Measurements from ENCODE around the gene GALR1.
A peak's percentile ranks its signal among the peaks of the same experiment; 100 is the strongest.
"Not testable (repeated sequence)": the region's sequence is repeated elsewhere in the genome, so short reads cannot be mapped to it uniquely, and the experiment has no call there.

Gene GALR1, protein sequence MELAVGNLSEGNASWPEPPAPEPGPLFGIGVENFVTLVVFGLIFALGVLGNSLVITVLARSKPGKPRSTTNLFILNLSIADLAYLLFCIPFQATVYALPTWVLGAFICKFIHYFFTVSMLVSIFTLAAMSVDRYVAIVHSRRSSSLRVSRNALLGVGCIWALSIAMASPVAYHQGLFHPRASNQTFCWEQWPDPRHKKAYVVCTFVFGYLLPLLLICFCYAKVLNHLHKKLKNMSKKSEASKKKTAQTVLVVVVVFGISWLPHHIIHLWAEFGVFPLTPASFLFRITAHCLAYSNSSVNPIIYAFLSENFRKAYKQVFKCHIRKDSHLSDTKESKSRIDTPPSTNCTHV

DNA sequence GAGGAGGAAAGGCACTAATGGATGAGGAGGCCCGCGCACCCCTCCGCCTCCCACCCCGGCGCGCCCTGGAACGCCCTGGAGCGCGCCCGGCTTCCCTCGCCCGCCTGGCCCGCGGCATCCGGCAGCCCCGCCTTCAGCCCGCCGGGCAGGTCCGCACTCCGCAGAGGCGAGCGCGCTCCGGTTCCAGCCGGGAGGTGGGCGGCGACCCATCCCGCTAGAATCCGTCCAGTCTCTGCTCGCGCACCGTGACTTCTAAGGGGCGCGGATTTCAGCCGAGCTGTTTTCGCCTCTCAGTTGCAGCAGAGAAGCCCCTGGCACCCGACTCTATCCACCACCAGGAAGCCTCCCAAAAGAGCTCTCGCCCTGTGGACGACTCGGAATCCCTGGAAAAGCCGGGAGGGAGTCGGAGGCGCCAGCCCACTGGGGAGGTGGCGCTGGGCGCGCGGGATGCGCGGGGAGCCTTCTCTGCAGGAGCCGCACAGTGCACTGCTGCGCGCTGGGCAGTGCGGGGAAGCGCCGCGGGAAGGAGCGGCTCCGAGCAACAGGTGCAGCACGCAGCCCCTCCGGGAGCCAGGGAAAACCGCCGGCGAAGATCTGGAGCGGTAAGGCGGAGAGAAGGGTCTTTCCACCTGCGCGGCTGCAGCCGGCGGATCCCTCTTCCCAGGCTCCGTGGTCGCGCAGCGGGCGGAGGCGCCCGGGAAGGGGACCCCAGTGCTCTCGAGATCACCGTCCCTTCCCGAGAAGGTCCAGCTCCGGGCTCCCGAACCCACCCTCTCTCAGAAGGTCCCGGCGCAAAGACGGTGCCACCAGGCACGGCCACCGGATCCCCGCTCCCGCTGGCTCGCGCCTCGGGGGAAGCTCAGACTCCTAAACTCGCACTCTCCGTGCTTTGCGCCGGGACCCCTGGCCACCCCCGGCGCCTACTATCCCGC is at the start of gene GALR1:
Gene GALR1 (plus strand): TSS at position 280 of the 932 bp plus-strand sequence. CDS start 701 bp downstream, outside the sequence.
- no peak for DNase-seq

DNA sequence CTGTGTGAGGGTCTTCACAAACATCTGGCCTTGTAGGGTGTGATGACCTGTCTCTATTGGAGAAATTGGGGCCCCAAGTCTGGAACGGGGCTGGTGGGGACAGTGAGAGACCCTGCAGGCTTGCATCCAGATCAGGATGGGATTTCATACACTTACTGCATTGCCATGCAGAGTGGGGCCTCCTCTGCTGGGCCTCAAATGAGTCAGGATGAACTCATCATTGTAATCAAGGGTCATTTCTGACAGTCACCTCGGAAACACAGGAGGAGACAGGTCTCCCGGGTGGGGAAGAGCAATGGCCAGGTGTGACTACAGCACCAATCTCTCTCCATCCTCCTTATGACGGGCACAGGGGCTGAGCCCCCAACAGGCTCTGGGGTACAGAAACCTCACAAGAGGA is 48.1 kb upstream of the GALR1 start:
- no peak for DNase-seq

DNA sequence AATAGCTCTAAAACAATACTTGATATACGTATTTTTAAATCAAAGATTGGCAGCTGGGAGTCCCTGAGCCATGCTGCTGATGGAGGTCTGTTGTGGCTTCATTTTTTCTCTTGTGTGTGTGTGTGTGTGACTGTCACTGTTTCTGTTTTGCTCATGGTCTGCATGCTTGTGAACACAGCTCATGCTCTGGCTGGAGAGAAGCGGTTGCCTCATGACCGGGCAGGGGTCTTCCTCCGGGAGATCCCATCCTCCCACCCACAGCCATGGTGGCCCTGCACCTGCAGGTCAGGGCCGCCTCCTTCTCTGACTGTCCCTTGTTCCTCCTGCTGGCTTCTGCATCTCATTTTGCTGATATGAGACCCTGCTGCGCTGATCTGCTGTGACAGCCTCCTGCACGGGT is 47.3 kb upstream of the GALR1 start:
- DNase-seq: no peak

DNA sequence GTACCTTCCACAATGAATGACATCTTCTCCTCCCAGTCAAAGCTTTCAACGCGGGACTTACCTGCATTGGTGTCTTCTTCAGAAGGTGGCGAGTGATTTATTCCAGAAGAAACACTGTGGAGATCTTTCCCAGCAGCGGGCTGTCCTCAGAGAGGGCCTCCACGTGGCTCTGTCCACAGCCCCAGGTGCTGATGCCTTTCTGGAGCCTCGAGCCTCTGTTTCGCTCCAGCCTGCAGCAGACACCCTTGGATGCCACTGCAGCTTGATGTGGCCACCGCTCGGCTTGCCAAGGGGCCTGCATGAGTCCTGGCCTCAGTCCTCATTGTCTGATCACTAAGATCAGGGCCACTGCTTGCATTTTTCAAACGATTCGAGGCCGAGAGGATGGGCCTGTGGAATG is 46.6 kb upstream of the GALR1 start:
- DNase-seq: no peak

DNA sequence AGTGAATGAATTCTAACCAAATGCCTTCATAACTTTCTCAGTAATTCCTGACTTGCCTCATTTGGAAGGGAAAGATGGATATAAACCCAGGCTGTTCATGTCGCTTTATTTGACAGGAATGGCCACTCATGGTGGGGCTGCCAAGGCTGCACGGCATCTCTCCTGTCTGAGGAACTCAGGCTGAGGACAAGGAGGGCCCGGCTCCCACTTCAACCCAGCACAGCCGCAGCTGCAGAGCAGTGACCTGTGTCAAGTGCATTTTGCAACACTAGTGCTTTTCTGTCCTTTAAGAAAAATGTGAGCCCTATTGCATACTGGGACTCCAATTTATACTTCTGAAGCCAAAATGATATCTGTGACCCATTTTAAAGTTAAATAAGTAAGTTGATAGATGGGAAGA is 45.8 kb upstream of the GALR1 start:
- no peak for DNase-seq

DNA sequence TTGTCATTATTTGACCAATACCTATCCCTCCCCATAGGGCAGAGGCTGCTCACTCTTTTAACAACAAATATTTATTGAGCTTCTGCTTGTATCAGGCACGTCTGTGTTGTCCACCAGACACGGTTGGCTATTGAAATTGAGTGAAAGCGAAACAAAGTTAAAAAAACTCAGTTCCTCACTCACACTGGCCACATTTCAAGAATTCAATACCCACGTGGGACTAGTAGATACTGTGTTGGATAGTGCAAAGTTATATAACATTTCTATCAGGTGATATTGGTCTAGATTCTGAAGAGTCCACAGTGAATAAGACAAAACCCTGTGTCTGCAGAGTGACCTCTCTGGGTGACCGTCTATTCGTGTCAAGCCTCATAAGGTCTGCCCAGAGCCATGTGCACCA is 43.9 kb upstream of the GALR1 start:
- no peak for DNase-seq

DNA sequence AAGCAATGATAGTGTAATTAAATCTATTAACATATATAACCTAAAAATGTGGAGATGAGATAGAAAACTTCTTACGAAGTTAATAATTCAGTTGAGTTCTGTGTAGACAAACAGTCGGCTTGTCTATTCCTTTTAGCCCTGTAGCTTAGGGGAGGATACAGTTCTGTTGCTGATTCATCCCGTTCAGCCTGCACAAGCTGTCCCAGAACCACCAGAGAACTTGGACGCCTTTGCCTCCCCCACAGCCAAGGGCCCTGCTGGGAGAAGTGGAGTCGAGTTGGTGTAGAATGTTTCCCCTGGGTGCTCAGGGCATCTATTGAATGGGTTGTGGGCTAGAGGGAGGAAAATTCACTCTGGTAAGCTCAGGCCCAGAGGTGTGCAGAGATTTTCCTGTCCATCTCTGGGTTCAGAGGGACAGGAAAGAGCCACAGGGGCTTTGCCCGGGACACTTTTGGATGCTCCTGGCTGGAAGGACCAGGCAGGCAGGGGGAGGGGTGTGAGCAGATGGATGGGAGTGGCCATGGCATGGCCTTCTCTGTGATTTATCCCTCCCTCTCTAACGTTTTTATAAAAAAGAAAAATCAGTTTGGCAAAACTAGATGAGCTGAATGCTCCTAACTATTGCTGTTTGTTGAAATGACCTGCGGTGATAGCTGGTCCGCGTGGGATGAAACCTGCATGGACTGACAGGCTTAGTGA is 42.8 kb upstream of the GALR1 start:
- DNase-seq: no peak

DNA sequence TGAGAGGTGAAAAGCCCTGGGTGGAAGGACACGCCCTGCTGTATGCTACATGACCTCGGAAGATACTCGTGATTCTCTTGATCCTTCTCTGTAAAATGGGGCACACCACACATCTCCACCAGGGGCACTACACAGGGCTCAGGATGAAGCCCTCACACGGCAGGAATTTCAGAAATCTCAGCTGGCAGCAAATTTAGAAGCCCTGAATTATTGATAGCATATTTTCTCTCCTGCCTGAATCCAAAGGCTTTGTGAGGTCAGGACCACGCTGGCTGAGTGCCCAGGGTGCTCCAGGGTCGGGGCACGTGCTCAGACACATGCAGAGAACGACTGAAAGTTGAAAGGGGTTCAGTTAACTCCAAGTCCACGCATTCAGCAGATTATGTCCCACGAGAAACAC is 42.1 kb upstream of the GALR1 start:
- DNase-seq: peak in 8 of 56 donors; percentile 9 to 54 (median 25)

DNA sequence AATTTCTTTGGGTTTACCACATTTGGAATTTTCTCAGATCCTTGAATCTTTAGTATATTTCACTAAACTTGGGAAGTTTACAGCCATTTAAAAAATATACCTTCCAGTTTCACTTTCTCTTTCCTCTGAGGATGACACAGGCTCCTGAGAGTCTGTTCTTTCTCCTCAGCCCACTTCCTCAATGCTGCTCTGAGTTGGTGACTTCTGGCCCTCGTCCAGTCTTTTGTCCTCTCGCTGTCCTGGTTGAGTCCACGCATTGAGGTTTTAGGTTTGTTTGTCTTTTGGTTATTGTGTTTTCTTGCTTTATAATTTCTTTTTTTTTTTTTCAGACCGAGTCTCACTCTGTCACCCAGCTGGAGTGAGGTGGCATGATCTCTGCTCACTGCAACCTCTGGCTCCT is 40.7 kb upstream of the GALR1 start:
- DNase-seq: peak in 6 of 56 donors; percentile 6 to 35 (median 28)

DNA sequence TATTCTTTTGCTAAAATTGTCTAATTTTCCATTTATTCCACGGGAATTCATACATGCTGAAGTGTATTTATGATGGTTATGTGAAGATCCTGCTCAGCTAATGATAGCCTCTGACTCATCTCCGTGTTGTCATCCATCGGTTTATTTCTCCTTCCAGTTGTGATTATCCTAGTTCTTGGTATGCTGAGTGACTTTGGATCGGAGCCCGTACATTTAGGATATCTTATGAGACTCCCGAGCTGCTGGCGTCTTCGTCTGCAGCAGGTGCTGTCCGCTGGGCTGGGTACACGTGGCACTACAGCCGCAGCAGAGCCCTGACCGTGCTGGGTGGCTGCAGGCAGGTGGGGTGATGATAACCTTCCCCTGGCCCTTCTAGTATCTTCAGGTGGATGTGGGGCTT is 40.1 kb upstream of the GALR1 start:
- no peak for DNase-seq

DNA sequence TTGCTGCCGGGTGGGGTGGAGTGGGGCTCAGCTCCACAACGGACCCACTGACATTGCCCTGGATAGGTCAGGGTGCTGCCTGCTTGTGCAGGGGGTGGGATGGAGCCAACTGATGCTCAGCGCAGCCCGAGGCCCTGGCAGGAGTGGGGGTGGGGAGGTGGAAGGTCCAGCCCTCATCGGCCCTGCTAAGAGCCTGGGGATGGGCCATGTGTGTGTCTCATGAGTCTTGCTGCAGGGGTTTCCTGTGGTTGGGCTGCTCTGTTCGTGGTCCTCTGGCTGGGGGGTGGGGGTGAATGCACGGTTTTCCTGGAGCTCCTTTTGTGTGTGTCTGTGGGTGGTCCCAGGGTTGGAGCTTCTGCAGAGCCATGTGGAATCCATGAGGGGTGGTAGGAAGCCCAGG is 39.4 kb upstream of the GALR1 start:
- DNase-seq: no peak

DNA sequence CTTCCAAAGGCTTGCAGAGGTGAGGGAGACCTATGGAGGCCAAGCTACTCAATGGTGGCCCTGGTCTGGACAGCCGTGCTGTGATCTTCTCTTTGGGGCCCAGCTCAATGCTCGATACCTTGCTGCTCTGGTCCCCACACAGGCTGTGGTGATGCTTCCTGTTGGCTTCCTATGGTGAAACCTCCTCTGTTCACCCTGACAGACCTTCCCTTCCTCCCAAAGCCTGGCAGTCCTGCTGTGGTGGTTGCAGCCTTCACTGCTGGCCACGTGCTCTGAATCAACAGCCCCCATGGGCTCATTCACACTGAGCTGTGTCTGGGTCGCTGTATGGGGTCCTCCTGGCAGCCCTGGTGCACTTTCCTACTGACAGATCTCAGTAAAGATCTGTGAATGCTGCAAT is 31.0 kb upstream of the GALR1 start:
- no peak for DNase-seq

DNA sequence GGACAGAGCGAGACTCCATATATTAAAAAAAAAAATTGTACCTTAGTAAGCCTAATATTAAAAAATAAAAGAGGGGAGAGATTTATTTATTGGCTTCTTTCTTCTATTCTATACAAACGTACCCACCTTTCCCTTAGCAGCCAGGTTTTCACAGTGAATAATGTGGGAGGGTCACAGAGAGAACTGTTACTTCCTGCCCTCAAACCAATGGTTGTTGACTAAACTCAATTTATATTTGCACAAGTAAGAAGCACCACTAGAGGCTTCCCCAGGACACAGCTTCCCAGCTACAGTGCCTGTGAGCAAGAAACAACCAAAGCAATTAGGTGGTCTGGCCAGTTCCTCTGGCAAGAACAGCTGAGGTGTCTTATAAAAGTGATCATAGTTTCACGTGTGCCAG is 28.9 kb upstream of the GALR1 start:
- DNase-seq: no peak

DNA sequence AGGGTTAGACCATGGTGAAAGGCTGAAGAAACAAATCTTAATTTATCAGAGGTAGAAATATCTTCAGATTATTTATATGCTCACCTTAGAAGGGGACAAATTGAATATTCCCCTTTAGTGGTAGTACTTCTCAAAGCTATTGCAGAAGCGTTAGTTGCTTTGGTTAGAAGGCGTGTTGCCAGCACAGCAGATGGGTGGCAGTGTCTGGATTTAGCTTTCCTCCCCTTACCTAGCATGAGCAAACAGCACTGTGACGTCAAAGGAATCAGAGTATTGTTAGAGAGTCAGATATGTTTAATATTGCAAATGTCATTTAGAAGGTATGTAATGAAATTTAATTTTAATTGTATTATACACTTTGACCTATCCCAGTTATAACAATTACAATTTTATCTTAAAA is 27.2 kb upstream of the GALR1 start:
- DNase-seq: no peak

DNA sequence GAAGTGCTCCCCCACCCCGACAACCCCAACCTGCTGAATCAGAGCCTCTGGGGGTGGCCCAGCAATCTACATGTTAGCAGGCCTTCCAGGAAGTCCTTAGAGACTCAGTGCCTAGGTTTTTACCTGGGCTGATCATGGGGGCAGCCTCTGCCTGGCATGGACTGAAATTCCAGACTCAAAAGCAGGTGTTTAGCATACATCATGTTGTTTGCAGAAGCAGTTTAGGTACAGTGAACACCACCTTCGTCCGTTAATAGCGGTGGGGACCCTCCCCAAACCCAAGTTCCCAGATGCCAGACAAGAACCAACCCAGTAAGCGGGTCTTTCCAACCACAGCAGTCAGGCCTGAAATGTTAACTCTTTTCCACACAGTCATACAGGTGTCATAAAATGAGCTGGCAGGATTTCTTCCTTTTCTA is 26.4 kb upstream of the GALR1 start:
- no peak for DNase-seq

DNA sequence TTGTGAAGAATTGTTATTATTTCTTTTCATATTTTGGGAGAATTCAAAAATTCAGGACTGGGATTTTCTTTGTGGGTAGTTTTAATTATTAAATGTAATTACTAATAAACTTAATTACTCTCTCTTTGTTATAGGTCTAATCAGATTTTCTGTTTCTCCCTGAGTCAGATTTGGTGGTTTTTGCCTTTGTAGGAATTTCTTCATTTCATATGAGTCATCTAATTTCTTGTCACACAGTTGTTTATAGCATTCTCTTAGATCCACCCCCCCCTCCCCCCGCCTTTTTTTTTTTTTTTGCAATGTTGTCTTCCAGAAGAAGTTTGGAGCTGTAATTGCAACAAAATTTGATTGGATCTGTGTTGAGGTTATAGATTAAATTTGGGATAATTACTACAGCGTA is 26.0 kb upstream of the GALR1 start:
- no peak for DNase-seq

DNA sequence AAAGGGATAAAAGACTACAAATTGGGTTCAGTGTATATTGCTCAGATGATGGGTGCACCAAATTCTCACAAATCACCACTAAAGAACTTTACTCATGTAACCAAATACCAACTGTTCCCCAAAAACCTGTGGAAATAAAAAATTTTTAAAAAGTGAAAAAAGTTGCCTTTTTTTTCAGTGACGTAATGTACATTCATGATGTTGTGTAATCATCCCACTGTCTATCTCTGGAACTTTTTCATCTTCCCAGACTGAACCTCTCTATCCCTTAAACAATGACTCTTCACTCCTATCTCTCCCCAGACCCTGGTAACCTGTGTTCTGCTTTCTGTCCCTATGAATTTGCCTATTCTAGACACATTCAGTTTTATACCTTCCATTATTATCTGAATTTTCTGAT is 19.0 kb upstream of the GALR1 start:
- no peak for DNase-seq

DNA sequence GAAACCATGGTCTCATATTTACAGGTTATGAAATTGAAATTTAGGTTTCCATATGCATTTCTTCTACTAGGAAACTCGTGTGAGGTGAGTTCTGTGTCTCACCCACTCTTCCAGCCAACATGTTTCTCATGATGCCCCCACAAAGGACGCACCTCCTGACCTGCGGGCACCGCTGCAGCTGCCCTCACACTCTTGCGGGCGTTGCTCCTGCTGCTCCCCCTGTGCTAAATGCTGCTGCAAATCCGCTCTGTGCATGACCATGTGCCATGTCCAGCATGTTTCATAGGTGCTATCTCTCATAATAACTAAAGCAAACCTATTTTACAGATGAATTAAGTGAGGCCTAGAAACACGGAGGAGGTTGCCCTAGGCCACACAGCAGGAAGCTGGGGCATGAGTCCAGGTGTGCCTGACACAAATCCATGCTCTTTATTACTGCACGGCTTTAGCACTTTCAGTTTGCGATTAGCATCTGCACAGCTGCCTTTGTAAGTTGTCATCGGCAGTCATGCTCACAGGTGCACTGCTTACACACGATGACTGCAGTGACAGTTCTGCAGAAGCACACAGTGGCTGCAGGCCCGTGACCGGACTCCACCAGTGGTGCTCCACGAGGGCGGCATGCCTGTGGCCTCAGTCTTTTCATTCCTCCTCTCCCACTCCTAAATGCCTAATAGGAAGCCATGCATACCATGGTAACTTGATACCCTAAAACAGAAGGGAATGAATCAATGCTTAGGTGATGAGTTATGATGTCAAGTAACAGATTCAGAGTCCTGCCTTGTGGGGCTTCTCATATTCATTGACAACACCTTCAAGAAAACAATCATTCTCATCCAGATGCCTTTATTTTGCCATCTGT is 14.9 kb upstream of the GALR1 start:
- DNase-seq: no peak

DNA sequence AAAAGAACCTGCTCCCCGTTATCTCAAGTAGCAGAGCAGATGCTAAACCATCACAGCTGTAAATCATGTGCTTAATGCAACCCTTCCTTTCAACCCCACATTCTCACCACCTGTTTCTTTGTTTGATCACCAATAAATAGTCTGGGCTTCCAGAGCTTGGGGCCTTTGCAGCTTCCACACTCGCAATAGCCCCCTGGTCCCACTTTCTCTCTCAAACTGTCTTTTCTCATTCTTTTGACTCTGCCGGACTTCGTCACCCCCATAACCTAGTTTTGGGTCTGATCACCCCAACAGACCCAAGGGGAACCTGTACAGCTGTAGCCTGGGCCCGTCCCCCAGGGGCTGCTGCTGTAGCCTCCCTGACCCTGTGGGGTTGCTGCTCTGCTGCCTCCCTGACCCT is 10.4 kb upstream of the GALR1 start:
- DNase-seq: not testable (repeated sequence)

DNA sequence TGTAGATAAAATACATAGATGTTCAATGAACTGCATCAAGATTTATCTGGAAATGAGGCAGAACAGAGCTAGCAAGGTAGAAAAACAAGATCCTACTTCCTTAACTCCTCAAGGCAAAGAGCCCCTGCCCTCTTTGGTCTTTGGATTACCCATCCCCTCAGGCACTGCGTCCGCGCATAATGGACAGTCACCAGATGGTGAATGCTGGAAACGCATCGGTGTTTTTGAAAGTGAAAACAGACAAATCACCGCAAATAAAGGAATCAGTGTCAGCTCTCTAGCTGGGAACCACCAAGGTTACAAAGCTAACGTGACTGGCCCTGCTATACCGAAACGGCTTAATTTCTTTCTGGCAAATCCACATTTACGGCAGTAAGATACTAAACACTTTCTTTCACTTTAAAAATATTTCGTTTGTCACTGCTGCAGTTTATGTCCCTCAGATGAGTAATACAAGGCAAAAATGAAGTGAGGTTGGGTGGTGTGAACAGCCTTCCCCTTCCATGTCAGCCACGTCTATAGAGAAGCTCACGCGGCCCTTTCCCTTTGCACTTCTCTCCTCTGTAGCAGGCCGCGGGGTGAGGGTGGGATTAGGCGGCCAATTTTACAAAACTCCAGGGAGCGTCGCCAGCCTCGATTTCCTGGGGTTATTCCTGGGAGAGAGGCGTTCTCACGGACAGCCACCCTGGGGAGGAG is 627 bp upstream of the GALR1 start:
- no peak for DNase-seq

Data from amygdala (tissue), 56 donors.